Measurements from ENCODE around the gene RBM34. TPM values are rescaled to one million over a fixed set of nuclear protein-coding genes. Genes with fewer than 3 reads are reported as not detected.
"Not testable (repeated sequence)": the region's sequence is repeated elsewhere in the genome, so short reads cannot be mapped to it uniquely, and the experiment has no call there.

RBM34 gene
- total RNA-seq, 1 donor from 2014 or later = 49.9 TPM

- no peak for DNase-seq (ENCODE audit: extremely low read depth, low read depth, low spot score)
Measured at GRCh38 chr1:235113183-235113917, 47.7 kb downstream of the RBM34 start.

- no peak for DNase-seq (ENCODE audit: extremely low read depth, low read depth, low spot score)
Measured at GRCh38 chr1:235112297-235113182, 48.5 kb downstream of the RBM34 start.

- no peak for DNase-seq (ENCODE audit: extremely low read depth, low read depth, low spot score)
Measured at GRCh38 chr1:235111107-235111506, 49.9 kb downstream of the RBM34 start.

- no peak for DNase-seq (ENCODE audit: extremely low read depth, low read depth, low spot score)
Measured at GRCh38 chr1:235108876-235109275, 52.2 kb downstream of the RBM34 start.

DNA sequence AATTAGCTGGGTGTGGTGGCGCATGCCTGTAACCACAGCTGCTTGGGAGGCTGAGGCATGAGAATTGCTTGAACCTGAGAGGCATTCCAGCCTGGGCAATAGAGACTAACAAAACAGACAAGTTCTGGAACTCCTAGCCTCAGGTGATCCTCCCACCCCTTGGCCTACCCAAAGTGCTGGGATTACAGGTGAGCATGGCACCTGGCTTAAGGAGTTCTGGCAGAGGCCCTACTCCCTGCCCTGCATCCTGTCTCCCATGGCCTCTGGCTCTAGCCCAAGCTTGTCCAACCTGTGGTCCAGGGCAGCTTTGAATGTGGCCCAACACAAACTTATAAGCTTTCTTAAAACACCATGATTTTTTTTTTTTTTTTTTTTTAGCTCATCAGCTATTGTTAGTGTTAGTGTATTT, 52.9 kb downstream of the RBM34 start:
- DNase-seq (ENCODE audit: extremely low read depth, low read depth, low spot score) = no peak

DNA sequence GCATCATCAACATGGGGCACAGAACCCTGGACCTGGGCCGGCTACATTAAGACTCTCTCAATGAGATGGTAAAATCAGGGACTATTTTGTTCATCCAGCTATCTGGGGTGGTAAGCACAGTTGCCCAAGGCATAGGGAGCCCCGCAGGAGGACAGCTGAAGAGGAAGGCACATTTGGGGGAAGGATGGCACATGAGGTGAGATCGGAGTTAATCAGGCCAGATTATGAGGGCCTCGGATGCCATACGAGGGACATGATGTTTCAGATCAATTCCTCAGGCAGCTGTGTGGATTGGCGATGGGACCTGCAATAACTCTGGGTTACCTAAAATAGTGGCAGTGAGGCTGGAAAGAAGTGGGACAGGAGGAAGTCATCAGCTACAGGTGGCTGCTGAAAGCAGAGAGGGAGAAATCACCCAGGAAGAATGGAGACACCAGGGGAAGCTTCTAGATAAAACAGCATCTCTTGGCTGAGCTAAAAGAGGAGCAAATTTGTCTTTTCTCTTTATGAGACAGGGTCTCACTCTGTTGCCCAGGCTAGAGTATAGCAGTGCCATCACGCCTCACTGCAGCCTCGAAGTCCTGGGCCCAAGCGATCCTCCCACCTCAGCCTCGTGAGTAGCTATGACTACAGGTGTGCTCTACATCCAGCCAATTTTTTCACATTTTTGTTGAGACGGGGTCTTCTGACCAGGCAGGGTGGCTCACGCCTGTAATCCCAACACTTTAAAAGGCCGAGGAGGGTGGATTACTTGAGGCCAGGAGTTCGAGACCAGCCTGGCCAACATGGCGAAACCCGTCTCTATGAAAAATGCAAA, 53.5 kb downstream of the RBM34 start:
- no peak for DNase-seq (ENCODE audit: extremely low read depth, low read depth, low spot score)

DNA sequence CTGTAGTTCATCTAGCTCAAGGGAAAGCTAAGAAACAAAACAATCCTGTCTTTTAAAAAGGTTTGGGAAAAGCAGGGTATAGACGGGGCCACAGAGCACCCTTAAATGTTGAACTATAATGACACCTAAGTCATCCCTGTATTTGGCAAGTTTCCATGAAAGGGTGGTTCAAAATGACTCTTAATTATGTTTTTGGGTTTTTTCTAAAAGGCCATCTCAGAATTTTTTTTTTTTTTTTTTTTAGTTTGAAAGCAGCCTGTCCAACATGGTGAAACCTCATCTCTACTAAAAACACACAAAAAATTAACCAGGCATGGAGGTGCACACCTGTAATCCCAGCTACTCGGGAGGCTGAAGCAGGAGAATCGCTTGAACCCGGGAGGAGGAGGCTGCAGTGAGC, 54.6 kb downstream of the RBM34 start:
- DNase-seq (ENCODE audit: extremely low read depth, low read depth, low spot score) = no peak

GRCh38 chr1:235105051-235106043, 55.7 kb downstream of the RBM34 start:
- DNase-seq (ENCODE audit: extremely low read depth, low read depth, low spot score) = no peak

DNA sequence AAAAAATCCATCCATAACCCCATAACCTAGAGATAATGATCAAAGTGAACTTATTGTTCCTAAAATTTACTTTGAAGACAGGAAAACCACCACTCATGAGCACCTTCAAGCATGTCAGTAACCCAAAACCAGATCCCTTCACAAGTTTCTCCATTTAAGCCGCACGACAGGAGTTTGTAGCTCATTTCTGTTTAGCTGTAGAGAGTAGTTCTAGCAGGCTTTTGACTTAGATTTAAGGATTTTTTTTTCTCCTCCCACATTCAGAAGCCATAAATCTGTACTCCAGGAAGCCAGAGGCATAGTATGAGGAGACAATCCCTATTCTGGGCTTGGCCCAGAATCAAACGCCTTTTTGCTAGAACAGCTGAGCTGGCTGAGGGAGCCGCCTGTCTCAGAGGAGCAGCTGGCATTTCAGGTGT, 58.0 kb downstream of the RBM34 start:
- DNase-seq (ENCODE audit: extremely low read depth, low read depth, low spot score) = no peak

DNA sequence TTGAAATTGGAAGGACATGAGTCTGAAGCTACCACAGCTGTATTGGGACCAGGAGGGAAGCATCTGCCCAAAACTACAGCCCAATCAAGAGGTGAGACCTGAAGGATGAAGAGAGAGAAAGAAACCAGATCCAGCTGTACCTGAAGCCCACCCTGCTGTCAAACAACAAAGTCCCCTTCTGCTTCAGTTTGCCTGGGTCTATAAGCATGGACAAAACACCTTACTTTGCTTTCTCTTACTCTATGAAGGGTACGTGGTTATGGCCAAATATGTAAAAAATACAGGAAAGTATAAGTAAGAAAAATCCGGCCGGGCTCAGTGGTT, 58.8 kb downstream of the RBM34 start:
- no peak for DNase-seq (ENCODE audit: extremely low read depth, low read depth, low spot score)

- no peak for DNase-seq (ENCODE audit: extremely low read depth, low read depth, low spot score)
Measured at GRCh38 chr1:235101558-235102258, 59.3 kb downstream of the RBM34 start.

GRCh38 chr1:235100194-235100772, 60.8 kb downstream of the RBM34 start:
- DNase-seq (ENCODE audit: extremely low read depth, low read depth, low spot score) = no peak

DNA sequence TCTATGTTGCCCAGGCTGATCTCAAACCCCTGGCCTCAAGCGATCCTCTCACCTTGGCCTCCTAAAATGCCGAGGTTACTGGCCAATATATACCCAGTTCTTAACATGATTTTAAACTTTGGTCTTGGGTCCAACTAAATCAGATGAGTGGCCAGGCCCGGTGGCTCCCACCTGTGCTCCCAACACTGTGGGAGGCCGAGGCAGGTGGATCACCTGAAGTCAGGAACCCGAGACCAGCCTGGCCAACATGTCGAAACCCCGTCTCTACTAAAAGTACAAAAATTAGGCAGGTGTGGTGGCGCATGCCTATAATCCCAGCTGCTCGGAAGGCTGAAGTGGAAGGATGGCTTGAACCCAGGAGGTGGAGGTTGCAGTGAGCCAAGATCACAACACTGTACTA, 62.1 kb downstream of the RBM34 start:
- DNase-seq (ENCODE audit: extremely low read depth, low read depth, low spot score) = no peak

- no peak for DNase-seq (ENCODE audit: extremely low read depth, low read depth, low spot score)
Measured at GRCh38 chr1:235098547-235098946, 62.5 kb downstream of the RBM34 start.

- DNase-seq (ENCODE audit: extremely low read depth, low read depth, low spot score) = not testable (repeated sequence)
Measured at GRCh38 chr1:235097501-235097900, 63.5 kb downstream of the RBM34 start.

- DNase-seq (ENCODE audit: extremely low read depth, low read depth, low spot score) = no peak
Measured at GRCh38 chr1:235095938-235096562, 65.0 kb downstream of the RBM34 start.

GRCh38 chr1:235093696-235094592, 67.1 kb downstream of the RBM34 start:
- no peak for DNase-seq (ENCODE audit: extremely low read depth, low read depth, low spot score)
